ENCODE data around the gene GFRA3.

Gene GFRA3

GRCh38 chr5:138246334-138246733 is 28.1 kb downstream of the GFRA3 start:
- no peak for DNase-seq

- DNase-seq: no peak
Measured at GRCh38 chr5:138245717-138246116, 28.7 kb downstream of the GFRA3 start.

- no peak for DNase-seq
Measured at GRCh38 chr5:138243794-138244193, 30.6 kb downstream of the GFRA3 start.

GRCh38 chr5:138241688-138242571 is 32.5 kb downstream of the GFRA3 start:
- DNase-seq: no peak

GRCh38 chr5:138240650-138241385 is 33.6 kb downstream of the GFRA3 start:
- DNase-seq: no peak

GRCh38 chr5:138238034-138238433 is 36.4 kb downstream of the GFRA3 start:
- DNase-seq: no peak

- DNase-seq: no peak
Measured at GRCh38 chr5:138234651-138235050, 39.8 kb downstream of the GFRA3 start.

GRCh38 chr5:138233280-138233679 is 41.1 kb downstream of the GFRA3 start:
- no peak for DNase-seq

- no peak for DNase-seq
Measured at GRCh38 chr5:138230981-138231589, 43.3 kb downstream of the GFRA3 start.

GRCh38 chr5:138230261-138230660 is 44.2 kb downstream of the GFRA3 start:
- DNase-seq: no peak

- no peak for DNase-seq
Measured at GRCh38 chr5:138229387-138229786, 45.0 kb downstream of the GFRA3 start.

- DNase-seq: no peak
Measured at GRCh38 chr5:138226910-138227309, 47.5 kb downstream of the GFRA3 start.

GRCh38 chr5:138224712-138225111 is 49.7 kb downstream of the GFRA3 start:
- DNase-seq: no peak

GRCh38 chr5:138223532-138223931 is 50.9 kb downstream of the GFRA3 start:
- no peak for DNase-seq

- DNase-seq: no peak
Measured at GRCh38 chr5:138216799-138217198, 57.6 kb downstream of the GFRA3 start.

- peak; percentile 87 for DNase-seq
Measured at GRCh38 chr5:138213161-138214029, 61.0 kb downstream of the GFRA3 start, which contains the start of gene CDC23. TSS of gene CDC23 (minus strand) at chr5:138213323. CDS start at chr5:138213312, 11 bp downstream.

- DNase-seq: no peak
Measured at GRCh38 chr5:138212828-138213160, 61.6 kb downstream of the GFRA3 start.

- DNase-seq: no peak
Measured at GRCh38 chr5:138210985-138211384, 63.4 kb downstream of the GFRA3 start.
